Femur (tissue), 1 donor: Measurements from ENCODE around the gene KATNAL2.

Experiments
- DNase-seq: peaks from one replicate; pipeline ENCODE4 v3.0.0-alpha.2; 2017

KATNAL2 gene

GRCh38 chr18:47118981-47119380 lies 201.6 kb downstream of the KATNAL2 start:
- no peak for DNase-seq

DNA sequence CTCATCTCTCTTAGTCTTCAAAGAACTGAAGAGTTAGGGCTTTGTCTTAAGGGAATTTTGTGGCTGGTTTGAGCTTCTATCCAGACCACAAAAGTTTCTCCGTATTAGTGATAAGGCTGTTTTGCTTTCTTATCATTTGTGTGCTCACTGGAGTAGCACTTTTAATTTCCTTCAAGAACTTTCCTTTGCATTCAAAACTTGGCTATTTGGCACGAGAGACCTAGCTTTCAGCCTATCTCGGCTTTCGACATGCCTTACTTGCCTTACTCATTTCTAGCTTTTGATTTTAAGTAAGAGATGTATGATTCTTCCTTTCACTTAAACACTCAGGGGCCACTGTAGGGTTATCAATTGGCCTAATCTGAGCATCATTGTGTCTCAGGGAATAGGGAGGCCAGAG lies 203.0 kb downstream of the KATNAL2 start:
- DNase-seq, result no peak

GRCh38 chr18:47121146-47121545 lies 203.7 kb downstream of the KATNAL2 start:
- no peak for DNase-seq

- DNase-seq, result no peak
These were observed 223.9 kb downstream of the KATNAL2 start for GRCh38 chr18:47141289-47141688.

- DNase-seq, result no peak
These were observed 225.8 kb downstream of the KATNAL2 start for GRCh38 chr18:47143153-47143552.

DNA sequence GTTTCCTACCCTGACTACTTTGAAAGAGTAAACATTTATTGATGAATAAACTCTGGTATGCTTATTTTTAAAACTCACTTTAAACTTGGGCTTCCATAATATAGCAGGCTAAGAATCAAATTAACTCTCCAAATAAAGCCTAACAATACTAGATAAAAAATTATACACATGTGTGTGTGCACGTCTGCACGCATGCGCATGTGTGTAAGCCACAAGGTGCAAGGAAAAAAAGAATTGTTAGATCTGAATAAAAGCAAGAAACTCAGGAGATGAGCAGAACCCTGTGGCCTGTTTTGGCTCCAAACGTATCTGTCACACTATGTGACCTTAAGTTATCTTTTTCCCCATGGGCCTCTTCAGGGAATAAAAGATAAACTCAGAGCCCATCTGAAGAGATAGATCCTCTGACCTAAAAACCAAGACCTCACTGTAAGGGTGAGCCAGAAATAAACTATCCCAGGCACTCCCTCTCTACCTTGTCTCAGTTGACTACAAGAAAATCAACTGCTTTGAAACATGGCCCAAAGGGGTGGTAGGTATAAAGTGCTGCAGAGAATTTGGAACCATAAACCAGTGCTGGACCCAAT lies 226.6 kb downstream of the KATNAL2 start:
- no peak for DNase-seq

GRCh38 chr18:47146206-47146605 lies 228.8 kb downstream of the KATNAL2 start:
- no peak for DNase-seq

GRCh38 chr18:47149457-47150028 lies 232.1 kb downstream of the KATNAL2 start:
- DNase-seq, result peak; percentile 24

- DNase-seq, result peak; percentile 92
These were observed 232.8 kb downstream of the KATNAL2 start, which contains the start of gene HDHD2 for GRCh38 chr18:47150029-47150823. Gene HDHD2 (minus strand): TSS chr18:47150500. CDS start chr18:47136439, 14,061 bp downstream.

GRCh38 chr18:47150824-47151366 lies 233.5 kb downstream of the KATNAL2 start:
- peak; percentile 24 for DNase-seq

GRCh38 chr18:47151439-47151838 lies 234.0 kb downstream of the KATNAL2 start:
- DNase-seq, result no peak
